Natural killer cell (primary cell): ENCODE data around the gene COL24A1. TPM values are rescaled to one million over a fixed set of nuclear protein-coding genes. Genes with fewer than 3 reads are reported as not detected.
"Not testable (repeated sequence)": the region's sequence is repeated elsewhere in the genome, so short reads cannot be mapped to it uniquely, and the experiment has no call there.

Experiments
- ATAC-seq, 3 donors: fragments of 150-1000 bp in 2 of 3; fragments of 200-7000 bp in 1 of 3; cut with Tn5 transposase; 1 replicate in 1 of 3; 2 replicates in 2 of 3; pipeline ENCODE4 v1.10.0; 2021; ENCODE audit warnings: mild to moderate bottlenecking in 2 of 3, moderate library complexity in 2 of 3
- DNase-seq, 2 donors: peaks; one replicate each; pipeline versions ENCODE4 v3.0.0 to v3.0.0-alpha.2; 2013 to 2021; ENCODE audit warnings: mixed read lengths in 1 of 2
- H3K27ac ChIP-seq: one replicate; pipeline ENCODE4 v1.5.1; 2013; ENCODE audit warnings: mild to moderate bottlenecking, low read length
- H3K27me3 ChIP-seq: one replicate; pipeline ENCODE4 v1.6.1; 2013; ENCODE audit warnings: low read length; ENCODE audit not compliant: control insufficient read depth, insufficient read depth
- H3K36me3 ChIP-seq: one replicate; pipeline ENCODE4 v1.6.1; 2013; ENCODE audit warnings: low read length; ENCODE audit not compliant: control insufficient read depth, insufficient read depth
- H3K4me1 ChIP-seq: one replicate; pipeline ENCODE4 v1.6.1; 2013; ENCODE audit warnings: low read length; ENCODE audit not compliant: control insufficient read depth, insufficient read depth
- H3K4me3 ChIP-seq: one replicate; pipeline ENCODE4 v1.5.1; 2013; ENCODE audit warnings: low read length
- H3K9me3 ChIP-seq: one replicate; pipeline ENCODE4 v1.6.1; 2013; ENCODE audit warnings: low read length; ENCODE audit not compliant: control insufficient read depth, insufficient read depth
- H3K27ac Mint-ChIP-seq, 2 donors: one replicate each; pipeline ENCODE4 v1.8.0; 2022; ENCODE audit warnings: mild to moderate bottlenecking in 2 of 2, mixed read lengths in 2 of 2, moderate library complexity in 1 of 2
- H3K27me3 Mint-ChIP-seq, 2 donors: one replicate each; pipeline ENCODE4 v1.8.0; 2022; ENCODE audit warnings: low read depth in 2 of 2, mixed read lengths in 2 of 2
- H3K36me3 Mint-ChIP-seq: one replicate; pipeline ENCODE4 v1.8.0; 2022; ENCODE audit warnings: mixed read lengths
- H3K4me1 Mint-ChIP-seq, 2 donors: one replicate each; pipeline ENCODE4 v1.8.0; 2022; ENCODE audit warnings: mixed read lengths in 2 of 2
- H3K4me3 Mint-ChIP-seq: one replicate; pipeline ENCODE4 v1.8.0; 2022; ENCODE audit warnings: mild to moderate bottlenecking, moderate library complexity, mixed read lengths
- H3K9me3 Mint-ChIP-seq, 2 donors: one replicate each; pipeline ENCODE4 v1.8.0; 2022; ENCODE audit warnings: mixed read lengths in 2 of 2
- WGBS: methylation state at CpG from one replicate; pipeline ENCODE4 v1.1.7; 2013; ENCODE audit warnings: missing lambda C conversion rate; ENCODE audit not compliant: insufficient coverage; 5-methylcytosine and 5-hydroxymethylcytosine counted together
- intact Hi-C: fragments of 100-400 bp; cut with micrococcal nuclease; formaldehyde crosslinking; loops from one replicate; pipeline ENCODE4 v1.14.2; 2022
- total RNA-seq, 4 donors: library from RNA; stranded (reverse); fragments of 120-200 nt in 1 of 4; gene quantifications; one replicate each; pipeline versions ENCODE4 v1.2.3 to v1.2.4, GENCODE V29; 2013 to 2022
- TF ChIP-seq, protein P1 (sequence below): fragments of 200-600 bp; IDR thresholded peaks from one replicate; pipeline ENCODE4 v1.8.0; 2022; ENCODE audit warnings: antibody characterized with exemption

The COL24A1 gene
- total RNA-seq, 3 donors from 2014 or later (not counting 1 experiment from before 2014, with no cell fraction given) = 0.20 to 0.54 (median 0.54) TPM

DNA sequence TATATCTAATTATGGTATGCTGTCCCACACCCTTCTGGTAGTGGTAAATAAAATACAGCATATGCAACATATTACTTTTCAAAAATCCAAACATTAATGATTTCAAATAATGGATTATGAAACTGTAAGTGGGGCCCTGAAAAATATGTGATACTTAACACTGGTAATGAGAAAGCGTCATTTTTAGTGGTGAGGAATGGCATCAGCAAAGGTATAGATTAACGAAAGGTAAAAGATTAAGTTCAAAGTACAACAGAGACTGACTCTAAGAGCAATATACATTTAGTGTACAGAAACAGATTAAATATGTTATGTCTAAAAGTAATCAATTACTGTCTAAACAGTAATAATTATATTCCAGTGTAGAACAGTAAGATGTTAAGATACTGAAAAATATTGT, 194.1 kb downstream of the COL24A1 start:
- peaks cover 4% of the 10 kb centered on the region in 2 donors for H3K9me3 Mint-ChIP-seq
- TF ChIP-seq, protein P1, sequence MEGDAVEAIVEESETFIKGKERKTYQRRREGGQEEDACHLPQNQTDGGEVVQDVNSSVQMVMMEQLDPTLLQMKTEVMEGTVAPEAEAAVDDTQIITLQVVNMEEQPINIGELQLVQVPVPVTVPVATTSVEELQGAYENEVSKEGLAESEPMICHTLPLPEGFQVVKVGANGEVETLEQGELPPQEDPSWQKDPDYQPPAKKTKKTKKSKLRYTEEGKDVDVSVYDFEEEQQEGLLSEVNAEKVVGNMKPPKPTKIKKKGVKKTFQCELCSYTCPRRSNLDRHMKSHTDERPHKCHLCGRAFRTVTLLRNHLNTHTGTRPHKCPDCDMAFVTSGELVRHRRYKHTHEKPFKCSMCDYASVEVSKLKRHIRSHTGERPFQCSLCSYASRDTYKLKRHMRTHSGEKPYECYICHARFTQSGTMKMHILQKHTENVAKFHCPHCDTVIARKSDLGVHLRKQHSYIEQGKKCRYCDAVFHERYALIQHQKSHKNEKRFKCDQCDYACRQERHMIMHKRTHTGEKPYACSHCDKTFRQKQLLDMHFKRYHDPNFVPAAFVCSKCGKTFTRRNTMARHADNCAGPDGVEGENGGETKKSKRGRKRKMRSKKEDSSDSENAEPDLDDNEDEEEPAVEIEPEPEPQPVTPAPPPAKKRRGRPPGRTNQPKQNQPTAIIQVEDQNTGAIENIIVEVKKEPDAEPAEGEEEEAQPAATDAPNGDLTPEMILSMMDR = no peak
- H3K4me3 ChIP-seq = no peak overlapping the region
- no peaks in the 10 kb centered on the region for H3K4me1 Mint-ChIP-seq
- H3K27ac Mint-ChIP-seq = no peak overlapping the region
- H3K27me3 ChIP-seq = no peaks in the 10 kb centered on the region
- intact Hi-C loops = no loop called here
- 100% methylated on average over 1 of the region's 2 CpGs for WGBS
- no peak overlapping the region for H3K27ac ChIP-seq
- ATAC-seq (no peak), DNase-seq (no peak)
- no peaks in the 10 kb centered on the region for H3K4me1 ChIP-seq
- no peaks in the 10 kb centered on the region for H3K27me3 Mint-ChIP-seq
- H3K36me3 Mint-ChIP-seq = no peaks in the 10 kb centered on the region
- no peak overlapping the region for H3K4me3 Mint-ChIP-seq
- no peaks in the 10 kb centered on the region for H3K9me3 ChIP-seq
- no peaks in the 10 kb centered on the region for H3K36me3 ChIP-seq

DNA sequence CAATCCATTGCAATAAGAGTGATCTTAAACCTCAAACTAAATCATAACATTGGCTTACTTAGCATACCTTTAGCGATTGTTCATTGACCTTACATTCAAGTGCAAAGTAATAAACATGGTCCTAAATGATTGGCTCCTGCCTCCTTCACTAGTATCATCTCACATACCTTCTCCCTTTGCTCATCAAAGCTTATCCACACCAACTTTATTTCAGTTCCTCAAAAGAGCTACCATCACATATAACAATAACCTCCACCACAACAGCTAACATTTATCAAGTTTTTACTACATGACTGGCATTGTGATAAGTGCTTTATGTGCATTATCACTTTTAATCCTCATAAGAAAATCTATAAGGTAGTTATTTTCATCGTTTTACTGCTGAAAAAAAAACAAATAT, 198.8 kb downstream of the COL24A1 start:
- Mint-ChIP-seq H3K4me3 (no peak overlapping the region), H3K9me3 (peaks cover 4 to 7% of the 10 kb centered on the region in 2 donors), H3K36me3 (no peaks in the 10 kb centered on the region), H3K27me3 (no peaks in the 10 kb centered on the region), H3K27ac (no peak overlapping the region), H3K4me1 (no peaks in the 10 kb centered on the region)
- Histone ChIP-seq H3K27me3 (no peaks in the 10 kb centered on the region), H3K36me3 (no peaks in the 10 kb centered on the region), H3K9me3 (no peaks in the 10 kb centered on the region), H3K4me3 (no peak overlapping the region), H3K27ac (no peak overlapping the region), H3K4me1 (no peaks in the 10 kb centered on the region)
- TF ChIP-seq, protein P1 = no peak
- intact Hi-C loops = no loop called here
- 88% methylated on average over 1 of the region's 2 CpGs for WGBS
- ATAC-seq (no peak), DNase-seq (no peak)

DNA sequence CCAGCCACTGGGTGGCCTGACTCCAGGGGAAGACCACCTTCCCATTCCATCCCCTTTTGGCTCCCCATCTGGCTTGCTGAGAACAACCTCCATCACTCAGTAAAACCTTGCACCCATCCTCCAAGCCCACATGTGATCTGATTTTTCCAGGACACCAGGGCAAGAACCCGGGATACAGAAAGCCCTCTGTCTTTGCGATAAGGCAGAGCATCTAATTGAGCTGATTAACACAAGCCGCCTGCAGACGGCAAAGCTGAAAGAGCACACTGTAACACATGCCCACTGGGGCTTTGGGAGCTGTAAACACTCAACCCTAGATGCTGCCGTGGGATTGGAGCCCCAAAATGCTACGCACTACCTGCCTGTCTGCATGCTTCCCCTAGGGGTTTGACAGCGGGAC, 201.4 kb downstream of the COL24A1 start:
- H3K4me3 Mint-ChIP-seq, DNase-seq, H3K27me3 Mint-ChIP-seq: not testable (repeated sequence)

DNA sequence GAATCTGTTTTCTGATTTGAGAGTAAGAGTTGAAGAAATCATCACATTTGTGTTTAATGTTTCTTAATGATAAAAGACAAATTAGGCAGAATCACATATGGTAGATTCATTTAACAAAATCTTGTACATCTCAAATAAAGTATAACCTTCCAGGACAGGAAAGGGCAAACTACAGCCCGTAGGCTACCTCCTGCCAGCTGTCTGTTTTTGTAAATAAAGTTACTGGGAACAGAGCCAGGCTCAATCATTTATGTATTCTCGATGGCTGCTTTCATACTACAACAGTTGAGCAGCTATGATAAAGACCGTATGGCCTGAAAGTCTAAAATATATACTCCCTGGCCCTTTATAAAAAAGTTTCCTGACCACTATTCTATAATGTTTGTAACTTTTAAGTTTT, 204.1 kb downstream of the COL24A1 start:
- no peak overlapping the region for H3K4me3 ChIP-seq
- Mint-ChIP-seq H3K27ac (no peak overlapping the region), H3K9me3 (peaks cover 3 to 4% of the 10 kb centered on the region in 2 donors), H3K27me3 (no peaks in the 10 kb centered on the region), H3K4me1 (no peaks in the 10 kb centered on the region), H3K36me3 (no peaks in the 10 kb centered on the region), H3K4me3 (no peak overlapping the region)
- no peaks in the 10 kb centered on the region for H3K4me1 ChIP-seq
- TF ChIP-seq, protein P1 = no peak
- WGBS = 89% methylated on average over 3 of the region's 3 CpGs
- H3K36me3 ChIP-seq = no peaks in the 10 kb centered on the region
- intact Hi-C loops = no loop called here
- H3K27me3 ChIP-seq = no peaks in the 10 kb centered on the region
- no peaks in the 10 kb centered on the region for H3K9me3 ChIP-seq
- ATAC-seq = no peak
- H3K27ac ChIP-seq = no peak overlapping the region
- no peak for DNase-seq

More for the DNA sequence above, 201.4 kb downstream of the COL24A1 start:
- WGBS = 90% methylated on average over 6 of the region's 7 CpGs
- H3K27ac ChIP-seq, H3K4me1 Mint-ChIP-seq, H3K4me3 ChIP-seq, H3K36me3 ChIP-seq, H3K9me3 ChIP-seq, H3K9me3 Mint-ChIP-seq, H3K27ac Mint-ChIP-seq, intact Hi-C loops, ATAC-seq, H3K36me3 Mint-ChIP-seq, H3K4me1 ChIP-seq, H3K27me3 ChIP-seq: not testable (repeated sequence)
